Measurements from ENCODE around the gene RAD51B.

DNA sequence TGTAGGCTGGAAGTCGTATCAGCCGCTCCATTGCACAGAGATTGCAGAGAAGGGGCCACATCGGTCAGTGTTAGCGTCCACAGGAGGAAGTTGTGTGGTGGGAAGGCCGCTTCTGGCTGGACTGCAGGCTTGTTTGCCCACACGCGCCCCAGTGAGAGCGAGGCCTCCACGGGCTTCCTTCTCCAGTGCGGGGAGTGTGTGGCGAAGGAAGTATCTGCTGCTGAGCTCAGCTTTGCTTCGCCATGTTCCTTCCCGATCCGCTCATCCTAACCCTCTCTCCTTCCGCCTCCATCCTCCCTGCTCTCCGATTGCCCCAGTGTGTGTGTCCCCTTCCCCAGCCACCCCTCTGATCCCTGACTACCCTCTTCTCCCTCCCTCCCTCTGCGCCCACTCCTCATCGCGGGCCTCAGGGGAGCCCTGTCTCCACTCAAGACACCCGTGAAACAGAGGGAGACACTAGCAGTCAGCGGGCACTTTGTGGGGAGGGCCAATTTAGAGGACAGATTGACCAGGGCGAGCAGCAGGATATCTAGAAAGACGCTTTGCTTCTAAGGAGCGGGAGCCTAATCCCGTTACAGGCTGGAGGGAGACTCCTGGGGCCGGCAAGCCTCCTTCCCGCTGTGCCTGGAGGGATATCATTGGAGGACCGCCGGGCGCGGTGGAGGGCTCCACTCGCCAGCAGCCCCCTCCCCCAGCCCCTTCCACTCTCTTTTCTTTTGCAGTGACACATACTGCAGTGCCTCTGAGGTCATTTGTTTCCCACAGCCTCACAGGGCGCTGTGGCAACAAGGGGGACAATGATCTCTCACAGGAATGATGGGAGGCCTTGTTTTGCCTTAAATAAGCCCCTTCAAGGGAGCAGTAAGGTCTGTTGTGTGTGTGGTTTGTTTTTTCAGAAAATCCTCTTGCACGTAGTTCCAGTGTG lies 544.5 kb downstream of the RAD51B start:
- TF ChIP-seq, protein P1, sequence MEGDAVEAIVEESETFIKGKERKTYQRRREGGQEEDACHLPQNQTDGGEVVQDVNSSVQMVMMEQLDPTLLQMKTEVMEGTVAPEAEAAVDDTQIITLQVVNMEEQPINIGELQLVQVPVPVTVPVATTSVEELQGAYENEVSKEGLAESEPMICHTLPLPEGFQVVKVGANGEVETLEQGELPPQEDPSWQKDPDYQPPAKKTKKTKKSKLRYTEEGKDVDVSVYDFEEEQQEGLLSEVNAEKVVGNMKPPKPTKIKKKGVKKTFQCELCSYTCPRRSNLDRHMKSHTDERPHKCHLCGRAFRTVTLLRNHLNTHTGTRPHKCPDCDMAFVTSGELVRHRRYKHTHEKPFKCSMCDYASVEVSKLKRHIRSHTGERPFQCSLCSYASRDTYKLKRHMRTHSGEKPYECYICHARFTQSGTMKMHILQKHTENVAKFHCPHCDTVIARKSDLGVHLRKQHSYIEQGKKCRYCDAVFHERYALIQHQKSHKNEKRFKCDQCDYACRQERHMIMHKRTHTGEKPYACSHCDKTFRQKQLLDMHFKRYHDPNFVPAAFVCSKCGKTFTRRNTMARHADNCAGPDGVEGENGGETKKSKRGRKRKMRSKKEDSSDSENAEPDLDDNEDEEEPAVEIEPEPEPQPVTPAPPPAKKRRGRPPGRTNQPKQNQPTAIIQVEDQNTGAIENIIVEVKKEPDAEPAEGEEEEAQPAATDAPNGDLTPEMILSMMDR (optimal IDR thresholded peaks at IDR 0.05 in 1 of 3, IDR thresholded peaks at IDR 0.05 in 1 of 3, conservative IDR thresholded peaks at IDR 0.05 in 1 of 3; ENCODE audit: extremely low read depth in 1 of 3, insufficient read depth in 2 of 3, low read length in 3 of 3): no peak
- TF ChIP-seq EZH2 (IDR thresholded peaks at IDR 0.05; ENCODE audit: low read length): no peak

Measured in keratinocyte (primary cell).